ENCODE measurements around the gene VASP. TPM values are rescaled to one million over a fixed set of nuclear protein-coding genes. Genes with fewer than 3 reads are reported as not detected.

The VASP gene
- total and polyA plus RNA-seq, 2 donors (not counting 3 experiments of a cell fraction or from before 2014, with no cell fraction given) = 94.3 to 154 TPM

- DNase-seq (ENCODE audit: low read depth, low spot score) (no peak), FAIRE-seq (no peak)
- no peak overlapping the region for H3K27ac ChIP-seq (ENCODE audit: insufficient read depth, low read depth, low read length)
- no peak overlapping the region for H3K9ac ChIP-seq (replicated peaks; ENCODE audit: extremely low read depth, insufficient read depth, low read length)
- H2AFZ ChIP-seq (ENCODE audit: low read depth, low read length) = no peak overlapping the region
- H3K36me3 ChIP-seq (ENCODE audit: control insufficient read depth in 2 of 2, extremely low read depth in 1 of 2, insufficient read depth in 2 of 2, low read length in 2 of 2) = peaks cover 11 to 15% of the 10 kb centered on the region in 2 experiments
- H3K4me1 ChIP-seq (ENCODE audit: control insufficient read depth, extremely low read depth, insufficient read depth, low read length) = peaks cover 24% of the 10 kb centered on the region
- ChIA-PET POLR2A (no interaction called here), CTCF (interaction anchor here (0.8 to 2.3 kb wide), 5 partner anchors 30 to 127 kb away, joined by 3 to 13 read pairs (median 4); no protein-coding TSS in a partner anchor)
- H4K20me1 ChIP-seq (replicated peaks; ENCODE audit: control insufficient read depth, extremely low read depth, insufficient read depth, low read length) = no peaks in the 10 kb centered on the region
- H3K27me3 ChIP-seq (ENCODE audit: control insufficient read depth in 2 of 2, insufficient read depth in 2 of 2, low read length in 2 of 2) = no peaks in the 10 kb centered on the region
- TF ChIP-seq POLR2AphosphoS5 (IDR thresholded peaks at IDR 0.05; ENCODE audit: insufficient read depth, low read depth, low read length) (no peak), GATA2 (IDR thresholded peaks at IDR 0.05; ENCODE audit: insufficient read depth, insufficient read length, low read depth, low read length) (no peak), JUN (IDR thresholded peaks at IDR 0.05; ENCODE audit: borderline replicate concordance, insufficient read depth, insufficient read length, low read depth) (no peak), FOS (IDR thresholded peaks at IDR 0.05; ENCODE audit: borderline replicate concordance, insufficient read depth, low read length) (no peak), EZH2 (IDR thresholded peaks at IDR 0.05; ENCODE audit: borderline replicate concordance, low read depth, low read length, severe bottlenecking) (no peak), POLR2A (IDR thresholded peaks at IDR 0.05; ENCODE audit: low read depth, low read length) (no peak)
- TF ChIP-seq, protein P1, sequence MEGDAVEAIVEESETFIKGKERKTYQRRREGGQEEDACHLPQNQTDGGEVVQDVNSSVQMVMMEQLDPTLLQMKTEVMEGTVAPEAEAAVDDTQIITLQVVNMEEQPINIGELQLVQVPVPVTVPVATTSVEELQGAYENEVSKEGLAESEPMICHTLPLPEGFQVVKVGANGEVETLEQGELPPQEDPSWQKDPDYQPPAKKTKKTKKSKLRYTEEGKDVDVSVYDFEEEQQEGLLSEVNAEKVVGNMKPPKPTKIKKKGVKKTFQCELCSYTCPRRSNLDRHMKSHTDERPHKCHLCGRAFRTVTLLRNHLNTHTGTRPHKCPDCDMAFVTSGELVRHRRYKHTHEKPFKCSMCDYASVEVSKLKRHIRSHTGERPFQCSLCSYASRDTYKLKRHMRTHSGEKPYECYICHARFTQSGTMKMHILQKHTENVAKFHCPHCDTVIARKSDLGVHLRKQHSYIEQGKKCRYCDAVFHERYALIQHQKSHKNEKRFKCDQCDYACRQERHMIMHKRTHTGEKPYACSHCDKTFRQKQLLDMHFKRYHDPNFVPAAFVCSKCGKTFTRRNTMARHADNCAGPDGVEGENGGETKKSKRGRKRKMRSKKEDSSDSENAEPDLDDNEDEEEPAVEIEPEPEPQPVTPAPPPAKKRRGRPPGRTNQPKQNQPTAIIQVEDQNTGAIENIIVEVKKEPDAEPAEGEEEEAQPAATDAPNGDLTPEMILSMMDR (IDR thresholded peaks at IDR 0.05; ENCODE audit: extremely low read depth in 1 of 2, insufficient read depth in 1 of 2, low read depth in 1 of 2, low read length in 2 of 2) = no peak
- H3K9me1 ChIP-seq (replicated peaks; ENCODE audit: control insufficient read depth, extremely low read depth, insufficient read depth, low read length) = no peaks in the 10 kb centered on the region
- no peak overlapping the region for H3K4me2 ChIP-seq (ENCODE audit: insufficient read depth, low read length)
- intact Hi-C loops (cut with micrococcal nuclease) = no loop called here
- H3K9me3 ChIP-seq (replicated peaks; ENCODE audit: control insufficient read depth, insufficient read depth, low read length) = no peaks in the 10 kb centered on the region
- BruUV-seq (replicated peaks) = no TSS peak
- H3K79me2 ChIP-seq (ENCODE audit: control insufficient read depth, insufficient read depth, low read length) = peaks cover 64% of the 10 kb centered on the region
- H3K4me3 ChIP-seq (replicated peaks in 1 of 3; ENCODE audit: insufficient read depth in 1 of 3, low read depth in 1 of 3, low read length in 3 of 3) = no peak overlapping the region
- dilution Hi-C loops (cut with MboI; ENCODE audit: extremely low pct_ligation_motif_present, low sequenced_read_pairs) = no loop called here
Observed at GRCh38 chr19:45515807-45516401, 8.6 kb downstream of the VASP start.
